HepG2 (cell line): Measurements from ENCODE around the gene VEPH1. TPM values are rescaled to one million over a fixed set of nuclear protein-coding genes. Genes with fewer than 3 reads are reported as not detected.

ENCODE experiments used
- ATAC-seq: fragments of 200-7000 bp; cut with Tn5 transposase; 3 replicates; pipeline ENCODE4 v1.9.1; 2020; ENCODE audit warnings: mild to moderate bottlenecking, moderate library complexity
- BruUV-seq: library from RNA; stranded (reverse); fragments of 400-500 nt; replicated peaks from 2 replicates; lab custom pipeline; 2021; lab: Mats Ljungman, UMichigan
- CTCF ChIA-PET: fragments of 300-600 bp; formaldehyde crosslinking; extraction: SDS; loops from one replicate; lab custom pipeline; 2021; ENCODE audit warnings: low total read pairs, inconsistent platforms, low intra/inter-chr PET ratio; lab: Yijun Ruan, JAX
- POLR2A ChIA-PET: fragments of 350-600 bp; sonication (Branson Sonifier 250); formaldehyde crosslinking; loops from one replicate; lab custom pipeline; 2020; ENCODE audit warnings: antibody characterized with exemption, inconsistent platforms; lab: Yijun Ruan, JAX
- DNase-seq: peaks from one replicate; pipeline ENCODE4 v3.0.0-alpha.2; 2015; ENCODE audit warnings: low spot score
- FAIRE-seq: peaks from 3 replicates; lab custom pipeline; 2011; peaks lifted over from hg19 to GRCh38; lab: Jason Lieb, UNC
- H2AFZ ChIP-seq: one replicate; pipeline ENCODE4 v1.6.1; 2011; ENCODE audit warnings: low read length, inconsistent platforms
- H3K27ac ChIP-seq: fragments of 300-600 bp; 3 replicates; pipeline ENCODE4 v1.8.0; 2011; ENCODE audit warnings: mixed run types, mild to moderate bottlenecking, mixed read lengths, low read length, inconsistent platforms; ENCODE audit not compliant: insufficient read depth; ENCODE audit errors: extremely low read length
- H3K27me3 ChIP-seq, 2 experiments: fragments of 200-600 bp in 1 of 2; 2 replicates in 1 of 2; 3 replicates in 1 of 2; pipeline versions ENCODE4 v1.6.0 to v1.8.0; 2011; ENCODE audit warnings: low read length in 2 of 2, mild to moderate bottlenecking in 2 of 2, moderate library complexity in 2 of 2, inconsistent platforms in 1 of 2; ENCODE audit not compliant: insufficient read depth in 2 of 2, control insufficient read depth in 1 of 2
- H3K36me3 ChIP-seq, 2 experiments: fragments of 200-600 bp in 1 of 2; replicated peaks in 1 of 2; 2 replicates in 1 of 2; 3 replicates in 1 of 2; pipeline versions ENCODE4 v1.5.1 to v1.8.0; 2011; ENCODE audit warnings: low read length in 2 of 2, inconsistent platforms in 1 of 2; ENCODE audit not compliant: insufficient read depth in 2 of 2, control insufficient read depth in 1 of 2
- H3K4me1 ChIP-seq: 2 replicates; pipeline ENCODE4 v1.5.1; 2012; ENCODE audit warnings: low read length, inconsistent platforms; ENCODE audit not compliant: insufficient read depth
- H3K4me2 ChIP-seq: 2 replicates; pipeline ENCODE4 v1.6.0; 2011; ENCODE audit warnings: low read depth, low read length, inconsistent platforms
- H3K4me3 ChIP-seq, 3 experiments: fragments of 200-600 bp in 1 of 3; sonication (generic), shearing (Covaris generic) in 1 of 3; replicated peaks in 1 of 3; 2 replicates each; pipeline ENCODE4 v1.5.1; 2011 to 2016; ENCODE audit warnings: low read length in 3 of 3, inconsistent platforms in 2 of 3, low read depth in 2 of 3, mild to moderate bottlenecking in 2 of 3, control low read depth in 1 of 3, mixed read lengths in 1 of 3; ENCODE audit not compliant: insufficient read depth in 1 of 3
- H3K79me2 ChIP-seq: one replicate; pipeline ENCODE4 v1.6.1; 2011; ENCODE audit warnings: low read length, inconsistent platforms; ENCODE audit not compliant: insufficient read depth
- H3K9ac ChIP-seq: 2 replicates; pipeline ENCODE4 v1.6.0; 2011; ENCODE audit warnings: mild to moderate bottlenecking, low read depth, low read length, inconsistent platforms; ENCODE audit not compliant: insufficient read depth
- H3K9me3 ChIP-seq: 2 replicates; pipeline ENCODE4 v1.5.1; 2012; ENCODE audit warnings: mild to moderate bottlenecking, low read length
- H4K20me1 ChIP-seq: 2 replicates; pipeline ENCODE4 v1.6.0; 2011; ENCODE audit warnings: inconsistent platforms, mild to moderate bottlenecking, low read length, moderate library complexity; ENCODE audit not compliant: insufficient read depth
- ATF5 ChIP-seq: sonication (generic); formaldehyde crosslinking; IDR thresholded peaks from 2 replicates; pipeline ENCODE4 v1.4.0; 2020; ENCODE audit warnings: mild to moderate bottlenecking, low read depth, missing genetic modification reagents
- DZIP1 ChIP-seq: sonication (generic); formaldehyde crosslinking; IDR thresholded peaks from 2 replicates; pipeline ENCODE4 v1.5.0; 2020; ENCODE audit warnings: mild to moderate bottlenecking, missing genetic modification reagents
- HMGA1 ChIP-seq: sonication (generic); formaldehyde crosslinking; conservative IDR thresholded peaks from 2 replicates; pipeline ENCODE4 v1.4.0; 2020; ENCODE audit warnings: missing genetic modification reagents
- ISX ChIP-seq: sonication (generic); formaldehyde crosslinking; conservative IDR thresholded peaks from 2 replicates; pipeline ENCODE4 v1.5.0; 2020; ENCODE audit warnings: missing genetic modification reagents
- MAFG ChIP-seq: sonication (generic); formaldehyde crosslinking; IDR thresholded peaks from 2 replicates; pipeline ENCODE4 v1.5.1; 2020; ENCODE audit warnings: mild to moderate bottlenecking, missing genetic modification reagents
- TP53 ChIP-seq: sonication (generic); formaldehyde crosslinking; conservative IDR thresholded peaks from 2 replicates; pipeline ENCODE4 v1.4.0; 2020; ENCODE audit warnings: missing genetic modification reagents
- ZBTB49 ChIP-seq: sonication (generic); formaldehyde crosslinking; IDR thresholded peaks from 2 replicates; pipeline ENCODE4 v1.4.0; 2020; ENCODE audit warnings: missing genetic modification reagents, borderline replicate concordance
- ZNF557 ChIP-seq: sonication (generic); formaldehyde crosslinking; IDR thresholded peaks from 2 replicates; pipeline ENCODE4 v1.4.0; 2020; ENCODE audit warnings: missing genetic modification reagents
- in situ Hi-C: cut with HindIII; loops from 2 replicates; pipeline ENCODE4 v1.10.0; 2017; ENCODE audit warnings: low pct_unique_long_range_greater_than_20kb; ENCODE audit not compliant: extremely low pct_ligation_motif_present
- intact Hi-C: fragments of 100-400 bp; cut with micrococcal nuclease; formaldehyde crosslinking; loops from one replicate; pipeline ENCODE4 v1.10.0; 2022; ENCODE audit not compliant: unreplicated experiment
- polyA plus RNA-seq, 8 experiments: library from polyadenylated mRNA; depleted of rRNA in 3 of 8; stranded (reverse) in 7 of 8; unstranded in 1 of 8; fragments of >200 nt; fragmentation: Illumina TruSeq in 4 of 8; extraction: Trizol in 4 of 8; gene quantifications; 2 replicates each; pipeline versions ENCODE4 v1.2.1 to v1.2.3, GENCODE V29; 2011 to 2016; ENCODE audit warnings: low read depth in 4 of 8, missing spikeins in 1 of 8, mixed read lengths in 1 of 8; ENCODE audit not compliant: insufficient read depth in 1 of 8
- total RNA-seq, 5 experiments: library from RNA; depleted of rRNA; stranded (reverse); fragments of >200 nt; fragmentation: Illumina TruSeq; extraction: Trizol; gene quantifications; 2 replicates each; pipeline ENCODE4 v1.2.3, GENCODE V29; 2016; ENCODE audit warnings: low read depth in 1 of 5

The VEPH1 gene
- total and polyA plus RNA-seq, 2 of the 13 experiments (the other 11 are each of a cell fraction or from before 2014, with no cell fraction given): not detected

GRCh38 chr3:157522648-157523047 lies 19.4 kb upstream of the VEPH1 start:
- DNase-seq (no peak), ATAC-seq (no peak), FAIRE-seq (no peak)
- Histone ChIP-seq H4K20me1 (no peaks in the 10 kb centered on the region), H3K27me3 (no peaks in the 10 kb centered on the region), H3K4me1 (no peaks in the 10 kb centered on the region), H3K36me3 (no peaks in the 10 kb centered on the region), H3K9ac (no peak overlapping the region), H3K4me3 (no peak overlapping the region), H3K9me3 (no peaks in the 10 kb centered on the region), H3K4me2 (no peak overlapping the region), H3K79me2 (no peaks in the 10 kb centered on the region), H3K27ac (no peak overlapping the region), H2AFZ (no peak overlapping the region)
- BruUV-seq: no TSS peak
- intact Hi-C loops: no loop called here
- POLR2A ChIA-PET: no interaction called here
- CTCF ChIA-PET: no interaction called here
- TF ChIP-seq ZNF557 (CRISPR knock-in tag): no peak
- no peak for TF ChIP-seq MAFG
- no peak for TF ChIP-seq DZIP1 (CRISPR knock-in tag)
- no peak for TF ChIP-seq ISX (CRISPR knock-in tag)
- TF ChIP-seq HMGA1 (CRISPR knock-in tag): no peak
- TF ChIP-seq TP53 (CRISPR knock-in tag): no peak
- no peak for TF ChIP-seq ZBTB49
- TF ChIP-seq ATF5 (CRISPR knock-in tag): no peak
- in situ Hi-C loops: no loop called here
